Measurements from ENCODE around the gene PHB1.
"Not testable (repeated sequence)": the region's sequence is repeated elsewhere in the genome, so short reads cannot be mapped to it uniquely, and the experiment has no call there.

GRCh38 chr17:49365126-49365525 lies 49.6 kb downstream of the PHB1 start:
- TF ChIP-seq CTCF, POLR2A (IDR thresholded peaks at IDR 0.05): not testable (repeated sequence)
